GM19324 (cell line): Measurements from ENCODE around the gene TRPM2.
"Not testable (repeated sequence)": the region's sequence is repeated elsewhere in the genome, so short reads cannot be mapped to it uniquely, and the experiment has no call there.

Experiments used
- ATAC-seq: cut with Tn5 transposase; IDR thresholded peaks from one replicate; pipeline ENCODE4 v1.9.1; 2021; ENCODE audit warnings: mild to moderate bottlenecking, moderate library complexity; ENCODE audit not compliant: unreplicated experiment, low FRiP score

The TRPM2 gene

DNA sequence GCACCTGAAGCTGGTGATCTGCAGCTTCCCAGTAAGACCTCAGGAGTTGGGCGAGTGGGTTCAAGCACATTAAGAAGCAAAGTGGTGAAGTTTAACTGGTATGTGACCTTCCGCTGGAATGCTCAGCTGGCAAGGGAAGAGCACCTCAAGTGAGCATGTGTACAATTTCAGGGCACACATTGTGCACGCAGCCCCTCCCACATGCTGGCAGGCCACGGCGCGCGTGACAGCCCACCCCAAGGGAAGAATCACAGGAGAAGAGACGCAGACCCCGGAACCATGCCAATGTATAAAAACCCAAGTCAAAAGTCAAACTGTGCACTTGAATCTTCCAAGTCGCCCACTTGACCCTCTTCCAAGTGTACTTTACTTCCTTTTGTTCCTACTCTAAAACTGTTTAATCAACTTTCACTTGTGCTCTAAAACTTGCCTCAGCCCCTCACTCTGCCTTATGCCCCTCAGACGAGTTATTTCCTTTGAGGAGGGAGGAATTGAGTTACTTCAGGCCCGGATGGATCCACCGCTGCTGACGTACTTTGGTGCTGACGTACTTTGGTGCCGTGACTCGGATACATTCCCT lies 121.9 kb downstream of the TRPM2 start:
- ATAC-seq, result no peak

GRCh38 chr21:44477131-44477530 lies 123.7 kb downstream of the TRPM2 start:
- ATAC-seq, result no peak

DNA sequence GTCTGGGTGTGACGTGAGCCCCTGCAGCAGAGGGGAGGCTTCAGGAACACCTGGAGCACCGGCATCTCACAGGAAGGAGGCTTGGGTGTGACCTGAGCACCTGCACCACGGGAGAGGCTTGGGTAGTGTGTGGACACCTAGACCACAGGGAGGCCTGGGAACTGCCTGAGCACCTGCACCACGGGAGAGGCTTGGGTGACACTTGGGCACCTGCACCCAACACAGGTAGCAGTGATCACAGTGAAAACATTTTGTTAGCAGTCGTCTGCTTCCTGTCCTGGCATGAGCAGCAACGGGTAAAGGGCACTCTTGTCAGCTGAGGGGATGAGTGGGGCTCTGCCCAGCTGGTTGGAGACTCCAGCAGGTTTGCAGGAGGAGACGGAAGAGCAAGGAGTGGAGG lies 124.3 kb downstream of the TRPM2 start:
- no peak for ATAC-seq

DNA sequence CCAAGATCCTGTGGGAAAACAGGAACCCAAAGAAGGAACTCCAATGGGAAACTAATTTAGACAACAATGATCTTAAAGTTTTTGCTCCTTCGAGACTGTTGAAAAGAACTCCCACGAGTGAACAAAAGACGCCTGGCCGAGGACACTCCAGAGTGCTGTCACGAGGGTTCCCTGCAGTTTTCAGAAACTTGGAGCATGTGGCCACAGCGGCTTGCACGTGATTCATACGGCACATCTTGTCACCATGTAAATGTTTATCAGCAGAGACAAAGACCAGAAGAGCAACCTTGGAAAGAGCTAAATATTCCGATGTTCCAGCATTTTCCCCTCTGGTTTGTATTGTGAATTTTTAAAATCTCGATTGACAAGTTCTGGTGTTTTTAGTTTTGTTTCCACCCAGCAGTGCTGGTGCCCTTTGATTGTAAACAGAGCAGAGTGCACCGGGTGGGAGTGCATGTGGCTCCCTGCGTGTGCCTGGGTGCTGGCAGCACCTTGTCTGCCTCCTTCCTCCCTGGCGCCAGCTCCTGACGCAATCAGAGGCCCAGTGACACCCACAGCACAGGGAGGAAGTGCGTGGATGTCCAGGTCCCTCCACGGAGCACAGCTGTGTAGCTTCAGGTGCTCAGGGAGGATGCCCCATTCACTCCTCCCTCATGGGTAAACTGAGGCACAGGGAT lies 124.8 kb downstream of the TRPM2 start:
- no peak for ATAC-seq

DNA sequence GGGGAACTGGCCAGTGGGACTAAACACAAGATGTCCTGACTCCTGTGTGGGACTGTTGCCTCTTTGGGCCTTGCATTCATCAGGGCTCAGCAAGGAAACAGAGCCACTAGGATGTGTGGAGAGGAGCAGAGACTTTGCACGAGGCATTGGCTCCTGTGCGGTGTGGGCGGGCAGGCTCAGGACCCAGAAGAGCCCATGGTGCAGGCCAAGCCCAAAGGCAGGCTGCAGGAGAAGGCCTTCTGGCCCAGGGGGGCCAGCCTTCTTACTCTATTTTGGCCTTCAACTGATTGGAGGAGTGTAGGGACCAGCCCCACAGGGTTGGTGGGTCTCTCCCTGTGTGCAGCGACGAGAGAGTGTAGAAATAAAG lies 125.4 kb downstream of the TRPM2 start:
- no peak for ATAC-seq

GRCh38 chr21:44479556-44480199 lies 126.3 kb downstream of the TRPM2 start:
- ATAC-seq, result not testable (repeated sequence)

- no peak for ATAC-seq
Measured at GRCh38 chr21:44480200-44481053, 127.0 kb downstream of the TRPM2 start.

- ATAC-seq, result no peak
Measured at GRCh38 chr21:44482581-44483287, 129.3 kb downstream of the TRPM2 start.

- ATAC-seq, result no peak
Measured at GRCh38 chr21:44483288-44484237, 130.1 kb downstream of the TRPM2 start.

DNA sequence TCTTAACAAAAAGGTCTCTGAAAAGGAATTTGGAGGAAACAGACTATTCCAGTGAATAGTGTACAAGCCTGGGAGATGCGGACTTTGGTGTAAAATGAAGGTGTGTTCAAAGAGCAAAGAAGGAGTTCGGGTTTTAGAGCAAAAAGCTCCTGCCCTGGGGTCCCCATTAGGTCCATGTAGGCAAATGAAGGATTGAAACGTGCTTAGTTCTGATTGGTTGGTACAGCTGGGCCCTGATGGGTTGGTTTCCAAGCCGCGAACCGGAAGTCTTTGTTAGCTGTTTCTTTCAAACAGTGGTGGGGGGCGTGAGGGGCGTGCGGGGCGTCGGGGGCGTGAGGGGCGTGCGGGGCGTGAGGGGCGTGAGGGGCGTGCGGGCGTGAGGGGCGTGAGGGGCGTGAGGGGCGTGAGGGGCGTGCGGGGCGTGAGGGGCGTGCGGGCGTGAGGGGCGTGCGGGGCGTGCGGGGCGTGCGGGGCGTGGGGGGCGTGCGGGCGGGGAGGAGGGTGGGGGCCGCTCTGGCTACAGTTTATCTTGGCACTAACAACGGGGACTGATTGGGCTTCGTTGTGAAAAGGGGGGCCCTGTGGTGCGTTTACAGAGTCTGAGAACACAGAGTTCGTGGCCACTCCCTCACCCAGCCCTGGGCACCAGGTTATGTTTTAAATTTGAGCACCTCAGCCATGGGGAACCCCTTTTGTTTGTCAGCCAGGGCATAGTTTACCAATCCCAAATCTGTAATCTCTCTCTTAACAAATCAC lies 131.3 kb downstream of the TRPM2 start:
- ATAC-seq, result no peak

DNA sequence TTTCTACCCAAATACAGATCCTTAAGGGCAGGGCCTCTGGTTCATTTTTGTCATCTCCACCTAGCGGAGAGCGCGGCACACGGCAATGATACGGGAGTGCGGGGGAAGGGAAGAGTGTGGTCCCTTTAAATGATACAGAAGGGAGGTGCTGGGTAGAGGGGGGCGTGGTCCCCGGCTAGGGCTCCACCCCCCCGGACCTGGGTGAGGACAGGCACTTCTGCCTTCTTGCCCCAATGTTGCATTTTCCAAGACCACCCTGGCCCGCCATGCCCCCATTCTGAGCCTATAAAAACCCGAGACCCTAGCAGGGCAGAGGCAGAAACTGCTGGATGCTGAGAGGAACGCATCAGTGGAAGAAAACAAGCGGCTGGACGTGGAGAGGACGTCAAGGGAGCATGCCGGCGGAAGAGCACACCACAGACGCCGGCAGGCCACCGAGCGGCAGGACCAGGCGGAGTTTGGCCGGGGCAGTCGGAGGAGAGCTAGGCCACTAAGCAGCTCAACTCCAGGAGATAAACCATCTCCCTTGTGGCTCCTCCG lies 131.9 kb downstream of the TRPM2 start:
- ATAC-seq, result no peak

DNA sequence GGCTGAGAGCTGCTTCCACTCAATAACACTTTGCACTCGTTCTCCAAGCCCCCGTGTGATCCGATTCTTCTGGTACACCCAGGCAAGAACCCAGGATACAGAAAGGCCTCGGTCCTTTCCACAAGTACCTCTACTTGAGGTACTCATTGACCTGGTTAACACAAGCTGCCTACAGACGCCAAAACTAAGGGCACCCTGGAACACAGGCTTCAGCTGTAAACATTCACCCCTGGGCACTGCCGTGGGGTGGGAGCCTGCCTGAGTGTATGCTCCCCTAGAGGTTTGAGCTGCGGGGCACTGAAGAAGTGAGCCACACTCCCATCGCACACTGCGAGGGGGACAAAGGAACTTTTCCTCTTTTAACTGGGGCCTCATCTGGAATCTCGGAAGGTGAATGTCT lies 132.4 kb downstream of the TRPM2 start:
- no peak for ATAC-seq

GRCh38 chr21:44486302-44486701 lies 132.9 kb downstream of the TRPM2 start:
- ATAC-seq, result no peak

DNA sequence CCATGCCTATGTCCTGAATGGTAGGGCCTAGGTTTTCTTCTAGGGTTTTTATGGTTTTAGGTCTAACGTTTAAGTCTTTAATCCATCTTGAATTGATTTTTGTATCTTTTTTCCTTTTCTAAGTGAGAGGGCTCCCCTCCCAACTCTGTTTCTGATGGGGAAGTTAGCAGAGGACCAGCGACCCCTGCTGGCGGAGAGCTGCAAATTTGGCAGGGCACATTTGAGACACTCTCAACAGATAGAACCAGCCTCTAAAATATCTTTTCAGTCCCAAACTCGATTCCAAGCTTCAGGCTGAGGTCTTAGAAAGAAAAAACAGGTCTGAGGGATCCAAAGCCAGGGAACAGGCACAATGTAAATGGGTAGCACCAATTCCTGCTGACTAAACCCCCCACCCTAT lies 134.4 kb downstream of the TRPM2 start:
- no peak for ATAC-seq

DNA sequence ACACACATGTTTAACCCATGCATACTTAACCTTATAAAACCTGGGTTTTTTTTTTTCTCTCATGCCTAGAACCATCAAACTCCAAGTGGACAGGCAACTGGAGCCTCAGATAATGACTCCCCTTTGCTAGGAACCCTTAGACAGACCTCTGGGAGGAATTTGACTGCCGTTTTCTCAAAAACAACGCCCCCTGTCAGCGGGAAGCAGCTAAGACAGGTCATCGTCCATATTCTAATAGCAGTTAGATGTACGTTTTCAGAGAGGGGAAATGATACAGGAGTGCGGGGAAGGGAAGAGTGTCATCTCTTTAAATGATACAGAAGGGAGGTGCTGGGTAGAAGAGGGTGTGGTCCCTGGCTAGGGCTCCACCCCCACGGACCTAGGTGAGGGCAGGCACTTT lies 136.5 kb downstream of the TRPM2 start:
- ATAC-seq, result no peak

DNA sequence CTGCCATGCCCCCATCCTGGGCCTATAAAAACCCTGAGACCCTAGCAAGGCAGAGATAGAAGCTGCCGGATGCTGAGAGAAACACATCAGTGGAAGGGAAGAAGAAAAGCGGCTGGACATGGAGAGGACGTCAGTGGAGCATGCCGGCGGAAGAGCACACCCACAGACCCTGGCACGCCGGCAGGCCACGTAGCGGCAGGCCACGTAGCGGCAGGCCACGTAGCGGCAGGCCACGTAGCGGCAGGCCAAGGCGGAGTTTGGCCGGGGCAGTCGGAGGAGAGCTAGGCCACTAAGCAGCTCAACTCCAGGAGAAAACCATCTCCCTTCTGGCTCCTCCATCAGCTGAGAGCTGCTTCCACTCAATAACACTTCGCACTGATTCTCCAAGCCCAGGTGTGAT lies 137.0 kb downstream of the TRPM2 start:
- no peak for ATAC-seq

DNA sequence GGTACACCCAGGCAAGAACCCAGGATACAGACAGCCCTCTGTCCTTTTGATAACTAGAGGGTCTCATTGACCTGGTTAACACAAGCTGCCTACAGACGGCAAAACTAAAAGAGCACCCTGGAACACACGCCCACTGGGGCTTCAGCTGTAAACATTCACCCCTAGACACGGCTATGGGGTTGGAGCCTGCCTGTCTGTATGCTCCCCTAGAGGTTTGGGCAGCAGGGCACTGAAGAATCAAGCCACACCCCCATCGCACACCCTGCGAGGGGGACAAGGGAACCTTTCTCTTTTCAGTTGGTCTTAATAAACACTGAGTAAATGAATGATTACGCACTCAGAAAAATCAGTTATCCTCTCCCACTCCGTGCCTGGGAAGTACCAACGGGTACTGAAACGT lies 137.4 kb downstream of the TRPM2 start:
- no peak for ATAC-seq
